ENCODE measurements around the gene C5orf22. TPM values are rescaled to one million over a fixed set of nuclear protein-coding genes. Genes with fewer than 3 reads are reported as not detected.
"Not testable (repeated sequence)": the region's sequence is repeated elsewhere in the genome, so short reads cannot be mapped to it uniquely, and the experiment has no call there.

C5orf22 gene
- total RNA-seq, 1 experiment from 2014 or later: 6.3 TPM

- in situ Hi-C loops (cut with HindIII; ENCODE audit: low sequenced_read_pairs): no loop called here
- DNase-seq (ENCODE audit: low spot score): no peak
Measured at GRCh38 chr5:31593665-31594064, 61.6 kb downstream of the C5orf22 start.

- DNase-seq (ENCODE audit: low spot score): no peak
- in situ Hi-C loops (cut with HindIII; ENCODE audit: low sequenced_read_pairs): no loop called here
Measured at GRCh38 chr5:31596354-31596753, 64.3 kb downstream of the C5orf22 start.

- no peak for DNase-seq (ENCODE audit: low spot score)
Measured at GRCh38 chr5:31598640-31599611, 66.8 kb downstream of the C5orf22 start.

GRCh38 chr5:31602305-31602704 is 70.2 kb downstream of the C5orf22 start:
- in situ Hi-C loops (cut with HindIII; ENCODE audit: low sequenced_read_pairs); DNase-seq (ENCODE audit: low spot score): not testable (repeated sequence)

More at GRCh38 chr5:31598640-31599611, 66.8 kb downstream of the C5orf22 start:
- in situ Hi-C loops (cut with HindIII; ENCODE audit: low sequenced_read_pairs): no loop called here

- in situ Hi-C loops (cut with HindIII; ENCODE audit: low sequenced_read_pairs): no loop called here
Measured at GRCh38 chr5:31604240-31604639, 72.1 kb downstream of the C5orf22 start.

GRCh38 chr5:31604644-31605043 is 72.5 kb downstream of the C5orf22 start:
- in situ Hi-C loops (cut with HindIII; ENCODE audit: low sequenced_read_pairs): no loop called here
- no peak for DNase-seq (ENCODE audit: low spot score)

More at GRCh38 chr5:31604240-31604639, 72.1 kb downstream of the C5orf22 start:
- no peak for DNase-seq (ENCODE audit: low spot score)

Other genes starting within 250 kb of the C5orf22 start
- gene DROSHA, start 208 bp upstream of the C5orf22 start, total RNA-seq (2014; rRNA removed; shearing (Covaris generic)): 38.8 and 39.6 TPM in 2 replicates
- gene PDZD2, start 106.8 kb downstream of the C5orf22 start, total RNA-seq (2014; rRNA removed; shearing (Covaris generic)): 4.6 and 9.3 TPM in 2 replicates

Data from G401 (cell line).